ENCODE results near the gene UNC93A.
"Not testable (repeated sequence)": the region's sequence is repeated elsewhere in the genome, so short reads cannot be mapped to it uniquely, and the experiment has no call there.

Gene UNC93A

GRCh38 chr6:167293590-167294091 lies 2.5 kb downstream of the UNC93A start:
- no peak for DNase-seq

DNA sequence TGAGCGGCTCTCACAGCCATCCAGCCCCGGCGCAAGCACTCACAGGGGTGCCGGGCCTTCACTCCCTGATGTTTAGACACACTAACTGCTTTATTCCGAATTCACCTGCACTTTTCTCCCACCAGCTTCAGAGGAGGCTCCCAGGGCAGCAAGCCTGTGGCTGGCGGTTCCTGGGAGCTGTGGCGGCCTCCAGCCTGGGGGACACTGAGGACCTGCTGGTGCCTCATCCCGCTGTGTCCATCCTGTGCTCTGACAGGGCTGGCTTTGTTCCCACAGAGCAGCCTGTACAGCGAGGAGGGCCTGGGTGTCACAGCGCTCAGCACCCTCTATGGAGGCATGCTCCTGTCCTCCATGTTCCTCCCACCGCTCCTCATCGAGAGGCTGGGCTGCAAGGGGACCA lies 3.1 kb downstream of the UNC93A start:
- no peak for DNase-seq

DNA sequence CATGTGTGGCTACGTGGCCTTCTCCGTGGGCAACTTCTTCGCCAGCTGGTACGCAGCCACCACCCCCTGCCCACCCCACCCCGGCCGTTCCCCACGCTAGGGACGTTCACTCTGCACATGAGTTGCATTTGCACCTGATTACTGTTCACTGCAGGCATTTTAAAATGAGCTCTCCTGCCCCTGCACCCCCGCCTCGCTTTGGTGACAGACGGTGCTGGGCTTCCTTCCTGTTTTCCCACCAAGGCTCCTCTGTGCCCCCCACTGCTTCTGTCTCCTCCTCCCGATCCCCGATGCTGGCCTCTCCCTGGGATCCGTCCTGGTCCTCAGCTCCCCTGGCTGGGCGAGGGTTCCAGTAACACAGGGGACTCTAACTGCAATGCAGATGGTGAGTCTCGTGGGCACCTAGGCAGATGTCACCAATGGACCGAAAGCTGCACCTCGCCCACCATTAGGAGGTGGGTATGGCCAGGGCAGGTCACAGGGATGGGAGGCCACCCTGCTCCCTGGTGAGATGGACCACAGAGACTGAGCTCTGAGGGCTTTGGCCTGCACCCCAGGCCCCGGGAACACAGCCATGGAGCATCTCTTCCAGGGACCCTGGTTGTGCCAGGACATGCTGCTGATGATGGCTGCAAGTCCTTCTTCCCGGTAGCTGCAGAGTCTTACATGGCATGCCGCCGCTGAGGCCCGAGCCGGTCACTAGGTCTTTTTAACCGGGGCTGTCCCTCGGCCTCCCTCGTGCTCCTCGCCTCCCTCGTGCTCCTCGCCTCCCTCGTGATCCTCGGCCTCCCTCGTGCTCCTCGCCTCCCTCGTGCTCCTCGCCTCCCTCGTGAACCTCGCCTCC lies 3.8 kb downstream of the UNC93A start:
- DNase-seq: no peak

DNA sequence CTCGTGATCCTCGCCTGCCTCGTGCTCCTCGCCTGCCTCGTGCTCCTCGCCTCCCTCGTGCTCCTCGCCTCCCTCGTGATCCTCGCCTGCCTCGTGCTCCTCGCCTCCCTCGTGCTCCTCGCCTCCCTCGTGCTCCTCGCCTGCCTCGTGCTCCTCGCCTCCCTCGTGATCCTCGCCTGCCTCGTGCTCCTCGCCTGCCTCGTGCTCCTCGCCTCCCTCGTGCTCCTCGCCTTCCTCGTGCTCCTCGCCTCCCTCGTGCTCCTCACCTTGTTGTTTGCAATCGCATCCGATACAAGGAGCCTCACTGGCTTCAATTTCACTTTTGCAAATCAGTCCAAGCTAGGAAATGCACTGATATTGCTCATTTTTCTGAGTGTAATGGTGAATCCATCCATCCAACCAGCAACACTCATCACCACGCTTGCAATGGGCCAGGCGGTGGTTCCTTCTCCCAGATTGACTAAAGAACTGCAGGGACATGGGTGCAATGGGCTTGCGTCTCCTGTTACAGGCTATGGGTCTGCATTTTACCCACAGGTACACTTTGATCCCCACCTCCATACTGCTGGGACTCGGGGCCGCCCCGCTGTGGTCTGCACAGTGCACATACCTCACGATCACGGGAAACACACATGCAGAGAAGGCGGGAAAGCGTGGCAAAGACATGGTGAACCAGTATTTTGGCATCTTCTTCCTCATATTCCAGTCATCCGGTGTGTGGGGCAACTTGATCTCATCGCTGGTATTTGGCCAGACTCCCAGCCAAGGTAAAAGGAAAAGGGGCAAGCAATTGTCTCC lies 4.6 kb downstream of the UNC93A start:
- DNase-seq: no peak

DNA sequence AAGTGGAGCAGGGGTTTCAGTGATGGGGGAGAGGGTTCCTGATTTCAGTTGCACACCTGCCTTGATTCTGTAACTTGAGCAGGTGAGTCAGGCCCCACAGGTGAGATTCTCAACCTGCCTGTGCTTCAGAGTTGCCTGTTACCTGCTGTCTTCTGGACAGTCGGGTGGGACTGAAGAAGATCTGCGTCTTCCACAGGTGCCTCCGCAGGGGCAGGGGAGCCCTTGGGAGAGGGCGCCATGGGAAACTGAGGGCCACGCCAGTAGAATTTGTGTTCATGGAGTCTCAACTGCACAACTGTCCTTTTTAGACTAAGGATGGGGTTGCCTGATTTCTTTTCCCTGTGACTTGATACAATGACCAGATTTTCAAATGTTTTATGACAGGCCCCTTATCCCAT lies 5.2 kb downstream of the UNC93A start:
- DNase-seq: no peak

DNA sequence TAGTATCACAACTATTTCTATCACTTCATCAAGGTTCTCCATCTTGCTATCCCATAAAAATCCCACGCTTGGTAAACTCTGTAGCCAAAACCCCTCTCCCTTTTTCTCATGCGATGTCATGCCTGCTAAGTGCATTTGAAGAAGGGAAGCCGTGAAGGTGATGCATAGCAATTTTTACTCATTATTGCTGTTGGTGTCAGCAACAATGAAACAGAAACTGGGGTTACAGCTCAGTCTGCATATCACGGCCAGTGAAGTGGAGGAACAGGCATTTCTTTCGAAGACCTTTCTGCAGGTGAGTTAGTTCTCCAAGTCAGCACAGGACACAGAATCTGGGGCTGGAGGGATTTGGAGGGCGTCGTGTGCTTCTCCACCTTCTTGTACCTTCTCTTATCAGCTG lies 5.8 kb downstream of the UNC93A start:
- no peak for DNase-seq

DNA sequence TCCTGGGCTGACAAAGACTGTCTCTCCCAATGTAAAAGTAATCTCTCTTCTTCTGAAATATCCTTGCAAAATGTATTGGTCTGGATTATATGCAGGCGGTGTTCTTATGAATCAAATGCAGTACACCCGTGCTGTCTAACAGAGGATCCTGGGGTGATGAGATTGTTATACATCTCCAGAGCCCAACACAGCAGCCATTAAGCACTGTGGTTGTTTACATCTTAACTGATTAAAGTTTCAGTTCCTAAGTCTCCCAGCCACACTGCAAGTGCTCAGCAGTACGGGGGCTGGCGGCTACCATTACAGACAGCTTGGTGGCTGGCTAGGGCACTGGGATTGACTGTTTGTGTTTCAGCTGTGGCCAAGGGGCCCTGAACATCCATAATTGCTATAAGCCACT lies 7.0 kb downstream of the UNC93A start:
- DNase-seq: no peak

- no peak for DNase-seq
Measured at GRCh38 chr6:167299641-167300308, 8.7 kb downstream of the UNC93A start.

GRCh38 chr6:167300902-167301777 lies 10.0 kb downstream of the UNC93A start:
- no peak for DNase-seq

DNA sequence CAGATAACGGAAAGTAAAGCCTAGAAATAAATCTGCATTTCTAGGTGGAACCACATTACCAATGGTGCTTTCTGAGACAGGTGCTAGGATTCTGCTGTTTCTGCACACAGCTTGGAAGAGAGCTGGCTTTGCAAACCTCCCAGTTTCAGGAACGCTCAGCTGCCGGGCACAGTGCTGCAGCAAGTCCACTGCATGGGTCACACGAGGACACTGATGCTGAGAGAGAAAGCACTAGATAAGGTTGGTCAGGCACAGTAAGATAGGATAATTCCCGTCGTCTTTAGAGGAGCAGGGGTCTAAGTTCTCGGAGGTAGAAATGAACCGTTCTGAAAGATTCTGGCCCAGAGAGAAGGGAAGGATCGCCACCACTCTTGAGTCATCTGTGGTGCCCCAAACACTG lies 11.0 kb downstream of the UNC93A start:
- DNase-seq: no peak

GRCh38 chr6:167302796-167303195 lies 11.7 kb downstream of the UNC93A start:
- DNase-seq: no peak

GRCh38 chr6:167303675-167304625 lies 12.8 kb downstream of the UNC93A start:
- no peak for DNase-seq

DNA sequence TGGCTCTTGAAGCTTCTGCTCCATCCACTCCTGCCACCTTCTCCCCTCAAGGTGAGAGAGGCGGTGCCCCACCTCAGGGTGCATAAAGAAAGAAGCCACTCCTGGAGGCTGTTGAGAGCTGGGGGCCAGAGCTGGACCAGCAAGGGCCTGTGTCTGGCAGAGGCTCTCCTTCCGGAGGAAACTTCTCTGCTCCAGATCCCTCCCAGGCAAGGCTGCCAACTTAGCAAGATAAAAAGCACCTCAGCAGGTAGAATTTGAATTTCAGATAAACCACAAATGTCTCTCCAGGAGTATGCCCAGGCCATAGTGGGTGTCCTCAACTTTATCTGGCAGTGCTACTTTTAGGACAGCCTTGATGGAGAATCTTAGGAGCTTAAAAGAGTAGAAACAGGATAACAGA lies 13.8 kb downstream of the UNC93A start:
- DNase-seq: no peak

GRCh38 chr6:167305796-167306195 lies 14.7 kb downstream of the UNC93A start:
- no peak for DNase-seq

- DNase-seq: peak; percentile 31
Measured at GRCh38 chr6:167306401-167306998, 15.4 kb downstream of the UNC93A start.

DNA sequence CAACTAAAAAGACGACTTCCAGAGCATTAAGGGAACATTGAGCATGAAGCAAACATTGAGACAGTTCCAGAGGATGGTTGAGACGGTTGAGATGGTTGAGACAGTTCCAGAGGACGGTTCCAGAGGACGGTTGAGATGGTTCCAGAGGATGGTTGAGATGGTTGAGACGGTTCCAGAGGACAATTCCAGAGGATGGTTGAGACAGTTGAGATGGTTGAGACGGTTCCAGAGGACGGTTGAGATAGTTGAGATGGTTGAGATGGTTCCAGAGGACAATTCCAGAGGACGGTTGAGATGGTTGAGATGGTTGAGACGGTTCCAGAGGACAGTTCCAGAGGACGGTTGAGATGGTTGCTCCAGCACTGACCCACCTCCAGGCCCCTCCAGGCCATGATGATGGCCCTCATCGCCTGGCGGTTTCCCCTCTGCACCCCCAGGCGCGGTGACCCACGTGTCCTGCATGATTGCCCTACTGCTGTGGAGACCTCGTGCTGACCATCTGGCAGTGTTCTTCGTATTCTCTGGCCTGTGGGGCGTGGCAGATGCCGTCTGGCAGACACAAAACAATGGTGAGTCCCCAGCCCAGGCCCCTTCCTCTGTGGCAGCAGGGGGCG lies 16.3 kb downstream of the UNC93A start:
- DNase-seq: no peak

DNA sequence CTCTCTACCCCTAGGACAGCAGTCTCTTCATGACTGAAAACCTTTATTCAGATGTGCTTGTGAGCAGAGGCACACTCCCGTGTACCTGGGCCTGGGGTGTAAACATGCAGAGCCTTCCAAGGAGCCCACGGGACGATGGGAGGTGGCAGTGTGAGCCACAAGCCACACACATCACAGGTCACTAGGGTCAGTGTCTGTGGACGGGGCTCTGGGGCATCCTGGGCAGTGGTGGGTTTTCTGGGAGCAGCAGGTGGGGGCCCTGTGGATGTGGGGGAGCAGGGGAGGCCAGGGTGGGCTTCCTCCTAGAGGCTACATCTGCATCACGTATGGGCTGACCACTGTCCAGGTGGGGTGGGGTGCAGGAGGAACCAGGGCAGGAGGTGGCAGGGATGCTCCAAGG lies 17.1 kb downstream of the UNC93A start:
- no peak for DNase-seq

GRCh38 chr6:167309355-167310192 lies 18.5 kb downstream of the UNC93A start:
- not testable (repeated sequence) for DNase-seq

DNA sequence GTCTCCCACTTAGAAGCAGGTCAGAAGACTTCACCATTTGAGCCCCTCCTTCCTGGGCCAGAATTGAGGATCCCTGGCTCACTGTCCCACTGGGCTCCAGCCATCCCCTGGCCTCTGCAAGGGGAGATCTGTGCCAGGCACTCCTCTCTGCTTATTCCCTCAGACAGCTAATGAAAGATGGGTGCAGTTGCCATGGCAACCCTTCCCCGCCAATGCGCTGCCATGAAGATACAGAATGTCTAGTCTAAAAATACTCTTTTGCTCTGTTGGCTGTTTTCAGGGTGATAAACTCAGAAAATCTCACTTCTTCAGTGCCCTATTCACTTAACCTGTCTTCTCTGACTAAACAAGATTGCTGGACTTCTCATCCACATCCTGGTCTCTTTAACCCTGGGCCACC lies 20.2 kb downstream of the UNC93A start:
- no peak for DNase-seq

Measured in fibroblast of skin of back (primary cell).